ENCODE measurements around the gene GRK5.

DNA sequence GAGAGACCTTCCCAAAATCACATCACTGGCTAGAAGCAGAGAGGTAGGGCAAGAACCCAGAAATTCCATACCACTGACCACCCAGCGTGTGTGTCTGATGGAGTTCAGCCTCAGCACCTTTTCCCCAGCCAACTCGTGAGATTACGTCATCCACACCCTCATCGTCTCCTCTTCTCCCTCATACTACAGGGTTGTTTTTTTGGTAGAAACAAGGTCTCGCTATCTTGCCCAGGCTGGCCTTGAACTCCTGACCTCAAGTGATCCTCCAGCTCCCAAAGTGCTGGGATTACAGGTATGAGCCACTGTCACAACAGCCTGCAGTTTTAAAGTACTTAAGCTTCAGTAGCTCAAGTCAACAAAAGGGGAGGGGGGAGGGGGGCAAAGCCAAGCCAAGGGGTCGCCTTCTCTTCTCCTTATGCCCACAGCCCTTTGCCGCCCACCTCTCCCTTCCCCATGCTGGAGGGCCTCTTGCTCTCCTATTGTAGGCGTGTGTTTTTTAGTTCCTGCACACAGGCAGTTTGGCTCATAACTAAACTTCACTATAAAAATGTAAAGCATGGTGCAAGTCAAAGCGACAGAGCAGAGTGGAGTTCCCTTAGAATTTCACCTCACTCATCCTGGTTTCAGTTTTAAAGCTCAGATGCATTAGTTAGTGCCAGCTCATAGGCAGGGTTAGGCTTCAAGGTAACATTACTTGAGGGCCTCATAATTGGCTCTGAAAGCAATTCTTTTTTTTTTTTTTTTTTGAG lies 23.5 kb upstream of the GRK5 start:
- TF ChIP-seq EZH2 (IDR thresholded peaks at IDR 0.05): no peak
- no peak for TF ChIP-seq POLR2AphosphoS5 (IDR thresholded peaks at IDR 0.05; ENCODE audit: borderline replicate concordance, low read depth, low read length)
- TF ChIP-seq FOXP2 (optimal IDR thresholded peaks at IDR 0.05; ENCODE audit: control extremely low read depth, extremely low read length, insufficient read depth): no peak
